ENCODE data around the gene MAP6.
"Not testable (repeated sequence)": the region's sequence is repeated elsewhere in the genome, so short reads cannot be mapped to it uniquely, and the experiment has no call there.

Gene MAP6

DNA sequence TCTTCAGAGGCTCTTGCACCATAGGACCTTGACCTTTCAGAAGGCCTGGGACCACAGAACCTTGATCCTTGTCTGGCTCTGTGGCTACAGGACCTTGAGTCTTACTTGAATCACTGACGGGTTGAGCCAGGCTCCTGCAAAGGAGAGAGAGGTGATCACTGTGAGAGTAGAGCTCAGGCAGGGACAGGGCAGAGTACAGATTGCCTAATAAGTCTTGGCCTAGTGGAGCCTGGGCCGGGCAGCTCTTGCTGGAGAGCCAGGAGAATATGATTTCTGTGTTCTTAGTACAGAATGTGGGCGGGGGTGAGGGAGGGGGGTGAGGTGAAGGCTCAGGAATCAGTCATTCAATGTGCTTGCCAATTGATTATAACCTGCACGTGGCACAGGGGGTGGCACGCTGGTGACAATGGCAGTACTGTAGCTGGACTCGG lies 80.8 kb downstream of the MAP6 start:
- no peak overlapping the region for H3K4me3 ChIP-seq (ENCODE audit: control insufficient read depth in 1 of 7, extremely low read depth in 1 of 7, insufficient read depth in 4 of 7, low read depth in 2 of 7, low read length in 6 of 7)
- H3K4me1 ChIP-seq (ENCODE audit: control extremely low read depth in 1 of 4, control insufficient read depth in 4 of 4, insufficient read depth in 4 of 4, low read length in 3 of 4) = peaks cover 0 to 18% (median 10%) of the 10 kb centered on the region in 4 experiments
- 98% methylated on average over 5 of the region's 6 CpGs for WGBS (ENCODE audit: insufficient coverage)
- ChIA-PET POLR2A (interaction anchor here (0.6 kb wide), 1 partner anchor 31 kb away, joined by 4 read pairs; no protein-coding TSS in a partner anchor), CTCF (interaction anchor here (2.4 kb wide), 1 partner anchor 11 kb away, joined by 14 read pairs; no protein-coding TSS in a partner anchor)
- no peaks in the 10 kb centered on the region for H3K36me3 ChIP-seq (ENCODE audit: control insufficient read depth in 4 of 4, insufficient read depth in 4 of 4, low read length in 3 of 4)
- H3K9me3 ChIP-seq (ENCODE audit: control extremely low read depth in 1 of 5, control insufficient read depth in 4 of 5, insufficient read depth in 2 of 5, low read depth in 1 of 5, low read length in 4 of 5) = no peaks in the 10 kb centered on the region
- no peaks in the 10 kb centered on the region for H3K27me3 ChIP-seq (replicated peaks in 2 of 5; ENCODE audit: control insufficient read depth in 4 of 5, insufficient read depth in 5 of 5, low read length in 4 of 5)
- no peak overlapping the region for H3K27ac ChIP-seq (ENCODE audit: insufficient read depth in 1 of 2, low read depth in 1 of 2, low read length in 2 of 2, poor library complexity in 1 of 2, severe bottlenecking in 2 of 2)
- no peak for DNase-seq

DNA sequence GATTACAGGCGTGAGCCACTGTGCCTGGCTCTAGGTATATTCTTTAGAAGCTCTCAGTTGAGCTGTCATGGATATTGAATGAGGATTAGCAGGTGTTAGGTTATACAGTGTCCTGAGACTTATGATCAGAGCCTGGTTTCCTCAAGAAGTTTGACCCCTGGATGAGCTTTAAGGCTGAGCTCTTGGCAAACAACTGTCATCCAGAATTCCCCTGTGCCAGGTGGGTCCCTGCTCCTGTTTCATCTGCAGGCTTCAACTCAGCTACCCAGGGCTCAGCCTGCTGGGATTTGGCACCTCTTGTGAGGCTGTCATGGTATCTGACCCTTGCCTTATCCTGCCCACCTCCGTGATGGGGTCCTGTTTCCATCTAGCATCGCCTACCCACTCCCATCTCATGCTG lies 82.4 kb downstream of the MAP6 start:
- no peaks in the 10 kb centered on the region for H3K9me3 ChIP-seq (ENCODE audit: control extremely low read depth in 1 of 5, control insufficient read depth in 4 of 5, insufficient read depth in 2 of 5, low read depth in 1 of 5, low read length in 4 of 5)
- H3K4me1 ChIP-seq (ENCODE audit: control extremely low read depth in 1 of 4, control insufficient read depth in 4 of 4, insufficient read depth in 4 of 4, low read length in 3 of 4) = peaks cover 2 to 24% (median 20%) of the 10 kb centered on the region in 4 experiments
- no peak for DNase-seq
- ChIA-PET POLR2A (no interaction called here), CTCF (interaction anchor here (0.6 to 4.9 kb wide), 6 partner anchors 9 to 121 kb away, joined by 3 to 26 read pairs (median 3); no protein-coding TSS in a partner anchor)
- H3K36me3 ChIP-seq (ENCODE audit: control insufficient read depth in 4 of 4, insufficient read depth in 4 of 4, low read length in 3 of 4) = no peaks in the 10 kb centered on the region
- H3K4me3 ChIP-seq (ENCODE audit: control insufficient read depth in 1 of 7, extremely low read depth in 1 of 7, insufficient read depth in 4 of 7, low read depth in 2 of 7, low read length in 6 of 7) = no peak overlapping the region
- H3K27me3 ChIP-seq (replicated peaks in 2 of 5; ENCODE audit: control insufficient read depth in 4 of 5, insufficient read depth in 5 of 5, low read length in 4 of 5) = no peaks in the 10 kb centered on the region
- WGBS (ENCODE audit: insufficient coverage) = 100% methylated on average over 3 of the region's 3 CpGs
- no peak overlapping the region for H3K27ac ChIP-seq (ENCODE audit: insufficient read depth in 1 of 2, low read depth in 1 of 2, low read length in 2 of 2, poor library complexity in 1 of 2, severe bottlenecking in 2 of 2)

DNA sequence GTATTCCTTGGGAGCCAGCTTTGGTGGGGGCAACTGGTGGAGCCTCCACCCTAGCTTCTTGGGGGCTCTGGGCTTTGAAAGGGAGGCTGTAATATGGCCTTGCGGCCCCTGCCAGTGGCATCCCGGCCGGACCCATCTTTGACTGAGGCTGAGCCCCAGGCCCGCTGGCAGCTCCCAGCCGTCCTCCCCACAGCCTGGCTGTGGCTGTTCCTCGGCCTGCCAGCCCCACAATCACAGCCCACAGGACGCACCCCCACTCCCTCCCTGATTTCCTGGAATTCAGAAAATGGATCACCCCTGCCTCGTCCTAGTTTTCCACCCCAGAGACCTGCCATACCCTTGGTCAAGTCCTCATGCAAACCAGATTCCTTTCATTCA lies 83.6 kb downstream of the MAP6 start:
- H3K4me1 ChIP-seq (ENCODE audit: control extremely low read depth in 1 of 4, control insufficient read depth in 4 of 4, insufficient read depth in 4 of 4, low read length in 3 of 4) = peaks cover 2 to 24% (median 20%) of the 10 kb centered on the region in 4 experiments
- H3K9me3 ChIP-seq (ENCODE audit: control extremely low read depth in 1 of 5, control insufficient read depth in 4 of 5, insufficient read depth in 2 of 5, low read depth in 1 of 5, low read length in 4 of 5) = no peaks in the 10 kb centered on the region
- no peaks in the 10 kb centered on the region for H3K36me3 ChIP-seq (ENCODE audit: control insufficient read depth in 4 of 4, insufficient read depth in 4 of 4, low read length in 3 of 4)
- CTCF ChIA-PET = interaction anchor here (0.6 to 4.9 kb wide), 4 partner anchors 8 to 237 kb away, joined by 3 to 26 read pairs (median 3); no protein-coding TSS in a partner anchor
- H3K27ac ChIP-seq (ENCODE audit: insufficient read depth in 1 of 2, low read depth in 1 of 2, low read length in 2 of 2, poor library complexity in 1 of 2, severe bottlenecking in 2 of 2) = no peak overlapping the region
- WGBS (ENCODE audit: insufficient coverage) = 91% methylated on average over 8 of the region's 8 CpGs
- DNase-seq = no peak
- no peak overlapping the region for H3K4me3 ChIP-seq (ENCODE audit: control insufficient read depth in 1 of 7, extremely low read depth in 1 of 7, insufficient read depth in 4 of 7, low read depth in 2 of 7, low read length in 6 of 7)
- POLR2A ChIA-PET = no interaction called here
- no peaks in the 10 kb centered on the region for H3K27me3 ChIP-seq (replicated peaks in 2 of 5; ENCODE audit: control insufficient read depth in 4 of 5, insufficient read depth in 5 of 5, low read length in 4 of 5)

- H3K9me3 ChIP-seq (ENCODE audit: control extremely low read depth in 1 of 5, control insufficient read depth in 4 of 5, insufficient read depth in 2 of 5, low read depth in 1 of 5, low read length in 4 of 5); H3K27me3 ChIP-seq (replicated peaks in 2 of 5; ENCODE audit: control insufficient read depth in 4 of 5, insufficient read depth in 5 of 5, low read length in 4 of 5); H3K36me3 ChIP-seq (ENCODE audit: control insufficient read depth in 4 of 4, insufficient read depth in 4 of 4, low read length in 3 of 4); POLR2A ChIA-PET; DNase-seq: not testable (repeated sequence)
- Histone ChIP-seq H3K4me3 (ENCODE audit: control insufficient read depth in 1 of 7, extremely low read depth in 1 of 7, insufficient read depth in 4 of 7, low read depth in 2 of 7, low read length in 6 of 7) (peak overlapping the region in 2 of 7 experiments; percentile 44 to 81), H3K4me1 (ENCODE audit: control extremely low read depth in 1 of 4, control insufficient read depth in 4 of 4, insufficient read depth in 4 of 4, low read length in 3 of 4) (peaks cover 2 to 24% (median 20%) of the 10 kb centered on the region in 4 experiments), H3K27ac (ENCODE audit: insufficient read depth in 1 of 2, low read depth in 1 of 2, low read length in 2 of 2, poor library complexity in 1 of 2, severe bottlenecking in 2 of 2) (peak overlapping the region in 1 of 2 experiments; percentile 88)
- 94% methylated on average over 9 of the region's 12 CpGs for WGBS (ENCODE audit: insufficient coverage)
- CTCF ChIA-PET = interaction anchor here (1.1 to 4.9 kb wide), 6 partner anchors 9 to 155 kb away, joined by 3 to 26 read pairs (median 4); no protein-coding TSS in a partner anchor
These were observed 84.1 kb downstream of the MAP6 start for GRCh38 chr11:75584659-75585292.

DNA sequence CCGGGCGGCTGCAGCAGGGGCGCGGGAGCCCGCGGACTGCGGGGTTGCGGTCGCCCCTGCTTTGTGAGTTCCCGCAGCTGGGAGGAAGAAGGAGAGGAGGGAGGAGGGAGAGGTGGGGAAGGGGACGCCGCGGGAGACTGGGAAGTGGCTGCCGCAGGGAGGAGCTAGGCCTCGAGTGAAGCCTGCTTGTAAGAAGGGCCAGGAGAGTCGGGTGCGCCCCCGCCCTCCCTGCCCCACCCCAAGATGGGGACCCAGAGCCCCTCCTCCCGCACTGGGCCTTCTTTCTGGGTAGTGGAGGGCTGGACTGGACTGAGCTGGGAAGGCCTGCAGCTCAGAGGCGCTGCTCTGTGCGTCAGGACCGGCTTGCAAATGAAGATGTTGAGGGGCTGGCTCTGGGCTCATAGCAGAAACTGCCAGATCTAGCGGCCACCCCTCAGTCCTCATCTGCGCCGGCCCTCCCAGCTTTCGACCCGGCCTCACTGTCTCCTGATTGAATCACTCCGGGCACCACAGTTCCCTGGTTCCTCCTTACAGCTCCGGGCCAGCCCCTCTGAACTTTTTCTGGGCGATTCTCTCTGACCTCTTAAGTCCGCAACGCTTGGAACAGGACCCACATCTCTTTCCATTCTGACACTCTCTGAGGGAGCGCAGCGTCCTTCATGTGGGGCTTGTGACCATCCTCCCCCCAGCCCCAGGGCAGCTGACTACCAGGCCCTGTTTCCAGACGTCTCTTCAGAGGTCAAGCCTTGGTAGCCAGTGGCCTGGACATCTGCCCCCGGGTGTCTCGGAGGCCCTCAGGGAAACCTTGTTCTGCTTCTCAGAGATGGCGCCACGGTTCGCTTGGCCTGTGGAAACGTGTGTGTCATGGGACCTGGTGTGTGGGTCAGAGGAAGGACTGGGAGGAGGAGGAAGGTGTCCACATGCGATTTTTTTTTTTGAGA lies 84.8 kb downstream of the MAP6 start:
- POLR2A ChIA-PET = interaction anchor here (0.5 to 0.9 kb wide), 2 partner anchors 8 to 1882 kb away, joined by 3 to 5 read pairs; no protein-coding TSS in a partner anchor
- H3K4me1 ChIP-seq (ENCODE audit: control extremely low read depth in 1 of 4, control insufficient read depth in 4 of 4, insufficient read depth in 4 of 4, low read length in 3 of 4) = peaks cover 2 to 24% (median 20%) of the 10 kb centered on the region in 4 experiments
- no peaks in the 10 kb centered on the region for H3K36me3 ChIP-seq (ENCODE audit: control insufficient read depth in 4 of 4, insufficient read depth in 4 of 4, low read length in 3 of 4)
- H3K27me3 ChIP-seq (replicated peaks in 2 of 5; ENCODE audit: control insufficient read depth in 4 of 5, insufficient read depth in 5 of 5, low read length in 4 of 5) = no peaks in the 10 kb centered on the region
- H3K4me3 ChIP-seq (ENCODE audit: control insufficient read depth in 1 of 7, extremely low read depth in 1 of 7, insufficient read depth in 4 of 7, low read depth in 2 of 7, low read length in 6 of 7) = peak overlapping the region; percentile 50 to 81 (median 67)
- peak in 2 of 3 donors; percentile 64 to 75 for DNase-seq
- H3K9me3 ChIP-seq (ENCODE audit: control extremely low read depth in 1 of 5, control insufficient read depth in 4 of 5, insufficient read depth in 2 of 5, low read depth in 1 of 5, low read length in 4 of 5) = no peaks in the 10 kb centered on the region
- 30% methylated on average over 25 of the region's 42 CpGs for WGBS (ENCODE audit: insufficient coverage)
- H3K27ac ChIP-seq (ENCODE audit: insufficient read depth in 1 of 2, low read depth in 1 of 2, low read length in 2 of 2, poor library complexity in 1 of 2, severe bottlenecking in 2 of 2) = peak overlapping the region; percentile 61 to 88
- CTCF ChIA-PET = interaction anchor here (1.1 to 4.9 kb wide), 6 partner anchors 10 to 154 kb away, joined by 3 to 26 read pairs (median 4); no protein-coding TSS in a partner anchor

DNA sequence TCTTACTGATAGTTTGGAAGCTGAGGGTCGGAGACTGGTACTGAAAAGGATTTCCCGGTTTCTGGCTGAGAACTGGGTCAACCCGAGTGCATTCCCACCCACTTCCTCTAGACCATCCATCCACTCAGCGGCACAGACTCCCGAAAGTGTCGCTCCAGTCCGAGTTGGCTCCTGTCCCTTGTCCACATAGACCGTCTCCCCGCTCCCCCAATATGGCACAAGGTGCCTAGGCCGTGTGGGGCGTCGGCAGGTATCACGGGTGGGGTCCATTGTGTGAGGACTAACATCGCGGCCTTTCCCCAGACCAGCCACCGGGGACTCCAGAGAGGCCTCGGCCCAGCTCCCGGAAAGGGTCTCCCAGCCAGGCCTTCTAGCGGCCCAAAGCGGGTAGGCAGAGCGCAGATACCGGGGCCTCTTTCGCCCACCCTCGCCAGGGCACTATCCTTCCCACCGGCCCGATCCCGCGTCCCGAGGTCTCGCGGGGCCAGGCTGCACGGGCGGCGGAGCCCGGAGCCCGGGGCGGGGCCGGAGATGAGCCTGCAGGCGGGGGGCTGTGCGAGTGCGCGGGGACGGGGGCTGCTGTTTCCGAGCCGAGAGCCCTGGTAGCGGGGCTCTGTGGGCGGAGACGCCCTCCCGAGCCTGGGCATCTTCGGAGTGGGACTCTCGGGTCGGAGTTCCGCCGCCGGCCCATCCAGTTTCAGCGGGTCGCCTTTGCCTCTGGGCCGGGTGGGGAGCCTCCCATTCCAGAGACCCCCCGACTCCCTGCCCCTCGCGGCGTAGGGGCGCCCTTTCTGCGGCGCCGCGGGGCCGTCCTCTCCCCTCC lies 85.7 kb downstream of the MAP6 start:
- DNase-seq = peak; percentile 81 to 93 (median 86)
- Histone ChIP-seq H3K9me3 (ENCODE audit: control extremely low read depth in 1 of 5, control insufficient read depth in 4 of 5, insufficient read depth in 2 of 5, low read depth in 1 of 5, low read length in 4 of 5) (no peaks in the 10 kb centered on the region), H3K27ac (ENCODE audit: insufficient read depth in 1 of 2, low read depth in 1 of 2, low read length in 2 of 2, poor library complexity in 1 of 2, severe bottlenecking in 2 of 2) (peak overlapping the region; percentile 80 to 88), H3K4me1 (ENCODE audit: control extremely low read depth in 1 of 4, control insufficient read depth in 4 of 4, insufficient read depth in 4 of 4, low read length in 3 of 4) (peaks cover 2 to 24% (median 20%) of the 10 kb centered on the region in 4 experiments), H3K4me3 (ENCODE audit: control insufficient read depth in 1 of 7, extremely low read depth in 1 of 7, insufficient read depth in 4 of 7, low read depth in 2 of 7, low read length in 6 of 7) (peak overlapping the region; percentile 50 to 81 (median 67)), H3K36me3 (ENCODE audit: control insufficient read depth in 4 of 4, insufficient read depth in 4 of 4, low read length in 3 of 4) (no peaks in the 10 kb centered on the region), H3K27me3 (replicated peaks in 2 of 5; ENCODE audit: control insufficient read depth in 4 of 5, insufficient read depth in 5 of 5, low read length in 4 of 5) (no peaks in the 10 kb centered on the region)
- ChIA-PET CTCF (interaction anchor here (1.1 to 4.9 kb wide), 3 partner anchors 9 to 153 kb away, joined by 4 to 26 read pairs (median 13); no protein-coding TSS in a partner anchor), POLR2A (interaction anchor here (0.9 kb wide), 2 partner anchors 9 to 21 kb away, joined by 3 to 5 read pairs; partner anchors contain the start of gene SERPINH1)
- WGBS (ENCODE audit: insufficient coverage) = under 1% methylated on average over 34 of the region's 68 CpGs

Data from common myeloid progenitor, CD34-positive (primary cell).